Neural cell (in vitro differentiated cells): Measurements from ENCODE around the gene VWA7. TPM values are rescaled to one million over a fixed set of nuclear protein-coding genes. Genes with fewer than 3 reads are reported as not detected.

Source experiments
- H2AFZ ChIP-seq: fragments of 200-600, 300-800 bp; sonication (generic), shearing (Covaris generic); 2 replicates; pipeline ENCODE4 v1.6.0; 2014; ENCODE audit warnings: low read depth, mild to moderate bottlenecking, antibody characterized with exemption, low read length, moderate library complexity
- H3F3A ChIP-seq: fragments of 200-600 bp; shearing (Covaris generic); 2 replicates; pipeline ENCODE4 v1.6.1; 2016; ENCODE audit warnings: mild to moderate bottlenecking, moderate library complexity, mixed read lengths, antibody characterized with exemption, low read length; ENCODE audit not compliant: insufficient read depth, poor library complexity, severe bottlenecking
- H3K27ac ChIP-seq: fragments of 200-600, 300-800 bp; sonication (generic), shearing (Covaris generic); 2 replicates; pipeline ENCODE4 v1.5.1; 2014; ENCODE audit warnings: mild to moderate bottlenecking, low read length, moderate library complexity
- H3K27me3 ChIP-seq: fragments of 300-800, 200-600 bp; sonication (generic), shearing (Covaris generic); 2 replicates; pipeline ENCODE4 v1.6.0; 2014; ENCODE audit warnings: mild to moderate bottlenecking, low read depth, low read length, moderate library complexity; ENCODE audit not compliant: insufficient read depth
- H3K36me3 ChIP-seq: fragments of 300-800, 200-600 bp; sonication (generic), shearing (Covaris generic); 2 replicates; pipeline ENCODE4 v1.5.1; 2014; ENCODE audit warnings: mild to moderate bottlenecking, antibody characterized with exemption, low read length, moderate library complexity; ENCODE audit not compliant: insufficient read depth
- H3K4me2 ChIP-seq: fragments of 300-800, 200-600 bp; sonication (generic), shearing (Covaris generic); 2 replicates; pipeline ENCODE4 v1.6.0; 2014; ENCODE audit warnings: mild to moderate bottlenecking, low read length
- H3K4me3 ChIP-seq: fragments of 300-800, 200-600 bp; sonication (generic), shearing (Covaris generic); 2 replicates; pipeline ENCODE4 v1.5.1; 2014; ENCODE audit warnings: mild to moderate bottlenecking, low read length, moderate library complexity
- H3K79me2 ChIP-seq: fragments of 200-600 bp; shearing (Covaris generic); replicated peaks from 2 replicates; pipeline ENCODE4 v1.6.0; 2014; ENCODE audit warnings: mild to moderate bottlenecking, low read length, moderate library complexity; ENCODE audit not compliant: insufficient read depth
- H3K9ac ChIP-seq: fragments of 300-800, 200-600 bp; sonication (generic), shearing (Covaris generic); 2 replicates; pipeline ENCODE4 v1.6.1; 2016; ENCODE audit warnings: mild to moderate bottlenecking, low read length, mixed read lengths
- H3K9me2 ChIP-seq: fragments of 200-600 bp; shearing (Covaris generic); 2 replicates; pipeline ENCODE4 v1.6.1; 2016; ENCODE audit warnings: mild to moderate bottlenecking, low read length, mixed read lengths; ENCODE audit not compliant: insufficient read depth
- H3K9me3 ChIP-seq: fragments of 200-600, 300-800 bp; sonication (generic), shearing (Covaris generic); 2 replicates; pipeline ENCODE4 v1.6.1; 2016; ENCODE audit warnings: mild to moderate bottlenecking, mixed run types, low read length, moderate library complexity, mixed read lengths
- H4K20me1 ChIP-seq: fragments of 200-600 bp; shearing (Covaris generic); 2 replicates; pipeline ENCODE4 v1.6.1; 2016; ENCODE audit warnings: mild to moderate bottlenecking, mixed run types; ENCODE audit not compliant: insufficient read depth
- CTCF ChIP-seq: fragments of 450-650 bp; IDR thresholded peaks from 2 replicates; pipeline ENCODE4 v1.5.1; 2014; ENCODE audit warnings: antibody characterized with exemption, mild to moderate bottlenecking, moderate library complexity; ENCODE audit not compliant: poor library complexity, severe bottlenecking
- EP300 ChIP-seq: fragments of 450-650 bp; conservative IDR thresholded peaks from 2 replicates; pipeline ENCODE4 v1.6.1; 2014; ENCODE audit warnings: antibody characterized with exemption, mild to moderate bottlenecking, moderate library complexity; ENCODE audit not compliant: poor library complexity, severe bottlenecking
- EZH2 ChIP-seq: fragments of 200-600, 300-800 bp; shearing (Covaris generic), sonication (generic); IDR thresholded peaks from 2 replicates; pipeline ENCODE4 v1.6.1; 2014; ENCODE audit warnings: antibody characterized with exemption, low read length, borderline replicate concordance, mild to moderate bottlenecking; ENCODE audit not compliant: insufficient read depth, poor library complexity, severe bottlenecking
- MXI1 ChIP-seq: fragments of 450-650 bp; conservative IDR thresholded peaks from 2 replicates; pipeline ENCODE4 v1.6.1; 2014; ENCODE audit warnings: antibody characterized with exemption, mild to moderate bottlenecking; ENCODE audit not compliant: poor library complexity, severe bottlenecking
- POLR2AphosphoS5 ChIP-seq: IDR thresholded peaks from 2 replicates; pipeline ENCODE4 v1.6.1; 2012
- RAD21 ChIP-seq: fragments of 450-650 bp; conservative IDR thresholded peaks from 2 replicates; pipeline ENCODE4 v1.6.1; 2014; ENCODE audit warnings: antibody characterized with exemption, mild to moderate bottlenecking, moderate library complexity
- REST ChIP-seq: IDR thresholded peaks from 2 replicates; pipeline ENCODE4 v1.6.1; 2012; ENCODE audit warnings: borderline replicate concordance
- SMC3 ChIP-seq: fragments of 450-650 bp; conservative IDR thresholded peaks from 2 replicates; pipeline ENCODE4 v1.6.1; 2014; ENCODE audit warnings: antibody characterized with exemption, mild to moderate bottlenecking, moderate library complexity; ENCODE audit not compliant: poor library complexity
- TAF1 ChIP-seq: IDR thresholded peaks from 2 replicates; pipeline ENCODE4 v1.6.1; 2012; ENCODE audit warnings: low read depth
- polyA plus RNA-seq: library from polyadenylated mRNA; depleted of rRNA; stranded (reverse); fragments of >200 nt; gene quantifications from 2 replicates; pipeline ENCODE4 v1.2.3, GENCODE V29; 2014

VWA7 gene
- polyA plus RNA-seq, 1 donor from 2014 or later: 5.3 TPM

- no peak overlapping the region for H2AFZ ChIP-seq
- H3F3A ChIP-seq: no peaks in the 10 kb centered on the region
- no peaks in the 10 kb centered on the region for H3K79me2 ChIP-seq
- no peaks in the 10 kb centered on the region for H3K36me3 ChIP-seq
- H3K4me2 ChIP-seq: no peak overlapping the region
- no peak overlapping the region for H3K27ac ChIP-seq
- no peak overlapping the region for H3K4me3 ChIP-seq
- H3K9me2 ChIP-seq: no peaks in the 10 kb centered on the region
- no peak overlapping the region for H3K9ac ChIP-seq
- H3K9me3 ChIP-seq: no peaks in the 10 kb centered on the region
- no peaks in the 10 kb centered on the region for H4K20me1 ChIP-seq
- H3K27me3 ChIP-seq: no peaks in the 10 kb centered on the region
- TF ChIP-seq REST: no peak
- TF ChIP-seq EP300: no peak
- no peak for TF ChIP-seq POLR2AphosphoS5
- no peak for TF ChIP-seq MXI1
- no peak for TF ChIP-seq SMC3
- TF ChIP-seq CTCF: no peak
- no peak for TF ChIP-seq EZH2
- TF ChIP-seq TAF1: no peak
- no peak for TF ChIP-seq RAD21
These were observed 7.3 kb downstream of the VWA7 start for GRCh38 chr6:31769684-31770371.

- Histone ChIP-seq H3K36me3 (no peaks in the 10 kb centered on the region), H4K20me1 (no peaks in the 10 kb centered on the region), H3K9me2 (no peaks in the 10 kb centered on the region), H2AFZ (no peak overlapping the region), H3K9me3 (no peaks in the 10 kb centered on the region), H3K27me3 (no peaks in the 10 kb centered on the region), H3K9ac (no peak overlapping the region), H3K79me2 (no peaks in the 10 kb centered on the region), H3K27ac (no peak overlapping the region), H3F3A (no peaks in the 10 kb centered on the region), H3K4me2 (no peak overlapping the region), H3K4me3 (no peak overlapping the region)
- TF ChIP-seq CTCF: no peak
- no peak for TF ChIP-seq RAD21
- no peak for TF ChIP-seq EP300
- TF ChIP-seq POLR2AphosphoS5: no peak
- TF ChIP-seq EZH2: no peak
- no peak for TF ChIP-seq TAF1
- no peak for TF ChIP-seq MXI1
- TF ChIP-seq SMC3: no peak
- TF ChIP-seq REST: no peak
These were observed 8.5 kb downstream of the VWA7 start for GRCh38 chr6:31768363-31769257.
